Measurements from ENCODE around the gene CSNK1D.
"Not testable (repeated sequence)": the region's sequence is repeated elsewhere in the genome, so short reads cannot be mapped to it uniquely, and the experiment has no call there.

CSNK1D gene

GRCh38 chr17:82226146-82226808 lies 47.2 kb downstream of the CSNK1D start:
- no peak for DNase-seq

GRCh38 chr17:82225368-82226029 lies 48.0 kb downstream of the CSNK1D start:
- no peak for DNase-seq

DNA sequence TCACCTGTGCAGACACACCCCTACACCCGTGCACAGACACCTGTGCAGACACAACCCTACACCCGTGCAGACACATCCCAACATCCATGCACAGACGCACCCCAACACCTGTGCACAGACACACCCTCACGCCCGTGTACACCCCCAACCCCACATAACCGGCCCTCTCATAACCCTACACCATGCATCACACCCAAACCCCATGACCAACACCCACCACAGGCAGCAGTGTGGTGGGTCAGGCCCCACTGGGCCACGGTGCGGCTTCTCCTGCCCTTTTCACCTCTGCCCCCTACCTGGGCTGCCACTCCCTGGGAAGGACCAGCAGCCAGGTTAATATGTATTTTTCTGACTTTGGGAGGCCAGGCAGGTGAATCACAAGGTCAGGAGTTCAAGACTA lies 48.8 kb downstream of the CSNK1D start:
- DNase-seq = no peak

DNA sequence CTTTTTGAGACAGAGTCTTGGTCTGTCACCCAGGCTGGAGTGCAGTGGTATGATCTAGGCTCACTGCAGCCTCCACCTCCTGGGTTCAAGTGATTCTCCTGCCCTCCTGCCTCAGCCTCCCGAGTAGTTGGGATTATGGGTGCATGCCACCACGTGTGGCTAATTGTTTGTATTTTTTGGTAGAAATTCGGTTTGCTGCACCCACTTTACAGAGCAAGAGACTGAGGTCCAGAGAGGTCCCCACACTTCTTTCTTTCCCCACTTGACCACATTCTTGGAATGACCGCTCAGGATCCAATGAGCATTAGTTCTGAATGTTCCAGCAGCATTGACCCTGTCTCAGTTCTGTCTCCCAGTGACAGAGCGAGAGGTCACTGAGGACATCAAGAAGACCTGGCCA lies 50.0 kb downstream of the CSNK1D start:
- no peak for DNase-seq

GRCh38 chr17:82222816-82223215 lies 50.7 kb downstream of the CSNK1D start:
- no peak for DNase-seq

GRCh38 chr17:82221341-82221902 lies 52.1 kb downstream of the CSNK1D start:
- DNase-seq = no peak

GRCh38 chr17:82219753-82220709 lies 53.5 kb downstream of the CSNK1D start:
- DNase-seq = no peak

- DNase-seq = no peak
Measured at GRCh38 chr17:82219083-82219482, 54.4 kb downstream of the CSNK1D start.

DNA sequence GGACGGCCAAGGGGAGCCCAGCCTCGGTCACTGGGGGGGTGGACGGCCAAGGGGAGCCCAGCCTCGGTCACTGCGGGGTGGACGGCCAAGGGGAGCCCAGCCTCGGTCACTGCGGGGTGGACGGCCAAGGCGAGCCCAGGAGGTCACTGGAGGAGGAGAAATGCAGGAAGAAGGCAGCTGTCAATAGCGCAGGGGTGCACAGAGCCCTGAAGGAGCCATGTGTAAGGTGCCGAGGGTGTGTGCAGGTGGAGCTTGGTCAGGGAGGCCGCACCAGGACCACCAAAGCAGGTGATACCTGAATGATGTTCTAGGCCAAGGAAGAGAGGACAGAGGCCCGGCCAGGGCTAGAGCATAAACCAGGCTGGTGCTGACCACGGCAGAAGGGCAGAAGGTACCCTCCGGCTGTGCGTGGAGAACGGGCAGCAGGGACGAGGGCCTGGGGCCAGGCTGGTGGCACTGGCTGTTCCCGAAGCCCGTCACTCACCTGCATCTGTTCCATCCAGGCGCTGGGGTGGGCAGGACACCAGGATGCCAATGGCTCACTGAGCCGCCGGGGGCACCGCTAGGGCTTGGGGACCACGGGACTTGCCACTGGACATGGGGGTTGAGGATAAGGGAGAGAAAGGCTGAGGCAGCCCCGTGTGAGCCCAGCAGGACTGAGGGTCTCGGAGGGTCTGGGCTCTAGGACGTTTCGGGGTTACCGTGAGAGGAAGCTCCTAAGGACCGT lies 55.0 kb downstream of the CSNK1D start:
- no peak for DNase-seq

DNA sequence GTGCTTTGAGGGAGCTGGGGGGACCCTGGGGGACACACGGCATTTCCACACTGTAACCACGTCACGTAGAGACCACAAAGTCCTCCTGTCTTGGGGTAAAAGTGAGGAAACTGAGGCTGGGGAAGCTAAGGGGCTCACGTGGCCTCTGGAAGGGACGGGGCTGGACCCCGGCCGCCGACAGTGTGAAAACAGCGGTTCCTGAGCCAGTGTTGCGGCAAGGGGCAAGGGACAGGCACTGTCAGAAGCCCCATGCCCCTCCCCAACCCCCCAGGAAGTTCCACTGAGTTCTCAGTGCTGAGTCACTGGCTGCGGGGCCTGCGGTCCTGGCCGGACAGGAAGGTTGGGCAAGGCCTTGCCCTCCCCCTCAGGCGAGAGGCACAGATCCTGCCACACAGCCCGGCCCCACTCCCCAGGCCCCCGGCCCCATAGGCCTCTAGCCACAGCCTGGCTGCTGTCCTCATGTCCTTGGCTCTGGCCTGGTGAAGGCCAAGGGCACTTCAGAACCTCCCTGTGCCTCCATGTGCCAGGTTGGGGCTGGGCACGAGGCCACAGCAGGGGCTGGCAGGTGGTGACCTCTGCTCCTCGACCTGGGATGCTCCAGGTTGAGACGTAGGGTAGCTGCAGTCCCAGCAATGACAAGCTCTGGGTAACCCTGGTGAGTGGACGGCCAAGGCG lies 55.8 kb downstream of the CSNK1D start:
- DNase-seq = no peak

DNA sequence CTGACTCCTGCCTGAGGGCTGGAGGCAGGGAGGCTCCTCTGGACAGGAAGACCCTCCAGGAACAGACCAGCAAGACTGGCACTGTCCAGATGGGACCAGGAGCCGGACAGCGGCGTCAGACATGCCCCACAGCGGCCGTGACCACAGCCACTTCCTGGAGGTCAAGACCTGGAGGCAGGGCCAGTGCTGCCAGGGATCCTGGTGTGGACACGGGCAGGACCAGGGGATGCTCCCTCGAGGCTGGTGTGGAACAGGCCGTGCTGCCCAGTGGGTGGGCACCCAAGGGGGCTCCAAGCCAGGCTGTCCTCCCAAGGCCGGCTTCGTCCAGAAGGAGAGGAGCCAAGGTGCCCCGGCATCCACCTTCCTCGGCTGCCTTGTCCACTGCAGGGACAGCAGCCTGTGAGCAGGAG lies 56.4 kb downstream of the CSNK1D start:
- no peak for DNase-seq

- no peak for DNase-seq
Measured at GRCh38 chr17:82216301-82217119, 57.0 kb downstream of the CSNK1D start.

- no peak for DNase-seq
Measured at GRCh38 chr17:82215972-82216300, 57.6 kb downstream of the CSNK1D start.

GRCh38 chr17:82215095-82215971 lies 58.2 kb downstream of the CSNK1D start:
- no peak for DNase-seq

DNA sequence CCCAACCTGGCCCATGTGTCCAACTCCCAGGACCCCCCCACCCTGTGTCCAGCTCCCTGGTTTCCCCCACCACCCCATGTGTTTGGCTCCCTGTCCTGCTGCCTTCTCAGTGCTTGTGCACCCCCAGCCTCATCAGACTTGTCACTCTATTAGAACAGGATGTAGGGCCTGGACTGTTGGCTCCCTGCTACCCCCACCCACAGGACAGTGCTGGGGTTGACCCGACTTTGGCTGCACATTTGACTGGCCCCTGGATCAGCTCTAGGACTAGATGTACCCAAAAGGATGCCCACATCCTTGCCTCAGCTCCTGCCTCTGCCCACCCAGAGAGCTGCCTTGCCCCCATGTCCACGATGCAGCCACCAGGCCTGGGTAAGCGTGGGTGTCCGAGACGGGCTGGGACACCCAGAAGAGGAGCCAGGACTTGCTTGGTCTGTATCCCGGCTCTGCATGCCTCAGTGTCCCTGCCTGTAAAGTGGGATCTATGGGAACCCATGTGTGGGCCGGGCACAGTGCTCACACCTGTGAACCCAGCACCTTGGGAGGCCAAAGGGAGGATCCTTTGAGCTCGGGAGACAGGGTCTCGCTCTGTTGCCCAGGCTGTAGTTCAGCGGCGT lies 59.4 kb downstream of the CSNK1D start:
- no peak for DNase-seq

DNA sequence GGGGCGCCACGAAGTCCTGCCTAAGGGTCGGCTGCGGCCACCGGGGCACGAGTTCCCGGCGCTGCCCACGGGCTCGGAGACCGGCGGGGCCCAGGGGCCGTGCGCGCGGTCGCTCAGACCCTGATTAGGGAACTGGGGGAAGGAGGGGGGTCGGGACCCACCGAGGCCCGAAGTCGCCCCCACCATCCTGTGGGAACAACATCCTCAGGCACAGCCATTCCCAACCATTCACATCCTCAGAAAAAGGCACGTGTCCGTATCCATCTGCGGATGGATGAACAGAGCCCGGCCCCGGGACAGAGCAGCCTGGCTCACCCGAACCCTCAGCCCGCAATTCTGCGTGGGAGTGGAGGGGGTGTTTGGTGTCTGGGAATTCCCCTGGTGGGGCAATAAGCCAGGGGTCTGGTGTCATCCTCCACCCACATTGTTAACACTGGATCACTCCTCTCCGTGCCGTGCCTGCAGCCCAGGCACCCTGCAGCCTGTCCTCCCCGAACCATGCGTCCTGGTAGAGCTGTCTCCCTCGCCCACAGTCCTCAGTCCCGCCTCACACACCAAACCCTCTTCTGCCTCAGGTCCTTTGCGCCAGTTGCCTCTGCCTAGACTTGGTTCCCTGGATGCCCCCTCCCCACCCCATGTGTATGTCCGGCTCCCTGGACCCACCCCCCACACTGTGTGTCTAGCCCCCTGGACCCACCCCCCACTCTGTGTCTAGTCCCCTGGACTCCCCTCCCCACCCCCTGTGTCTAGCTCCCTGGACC lies 60.1 kb downstream of the CSNK1D start:
- DNase-seq = peak; percentile 39

DNA sequence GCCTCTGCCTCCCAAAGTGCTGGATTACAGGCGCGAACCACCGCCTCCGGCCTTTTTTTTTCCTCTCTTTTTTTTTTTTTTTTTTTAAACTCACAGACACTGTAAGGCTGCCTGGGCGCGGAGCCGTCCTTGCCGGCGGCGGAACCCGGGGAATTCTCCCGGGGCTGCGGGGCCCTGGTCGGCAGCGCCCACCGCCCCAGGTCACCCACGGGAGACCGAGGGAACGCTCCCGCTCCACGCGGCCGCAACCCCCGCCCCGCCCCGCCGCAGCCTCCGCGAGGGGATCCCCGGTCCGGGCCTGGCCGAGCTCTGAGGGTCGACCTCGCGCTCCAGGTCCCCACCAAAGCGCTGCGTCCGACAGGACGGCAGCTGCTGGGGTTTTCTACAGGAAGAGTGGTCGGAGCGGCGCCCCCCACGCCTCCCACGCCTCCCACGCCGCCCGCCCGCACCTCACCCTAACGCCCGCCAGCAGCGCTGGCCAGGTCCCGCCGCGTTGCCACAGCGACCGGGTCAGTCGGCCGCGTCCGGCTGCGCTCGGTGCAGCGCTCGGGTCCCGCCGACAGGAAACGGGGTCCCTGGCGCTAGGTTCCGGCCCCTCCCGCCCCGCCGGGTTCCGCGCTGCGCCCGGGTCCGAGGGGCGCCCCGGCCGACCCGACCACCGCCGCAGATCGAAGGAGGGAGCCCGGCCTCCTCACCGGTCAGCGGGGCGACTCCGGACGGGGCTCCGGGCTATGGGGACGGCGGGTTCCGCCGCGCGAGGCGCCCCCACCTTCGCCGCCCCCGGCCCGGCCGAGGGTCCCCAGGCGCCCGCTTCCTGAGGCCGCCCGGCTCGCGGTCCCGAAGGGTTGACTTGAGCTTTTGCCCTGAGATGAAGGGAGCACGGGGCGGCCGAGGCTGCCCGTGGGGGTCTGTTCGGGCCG lies 60.9 kb downstream of the CSNK1D start, which contains the start of gene CCDC57:
CCDC57 (minus strand) TSS at position 512 of the 920 bp plus-strand sequence. CDS start 10,898 bp downstream, outside the sequence.
- DNase-seq = peak; percentile 46

GRCh38 chr17:82210655-82211054 lies 62.8 kb downstream of the CSNK1D start:
- not testable (repeated sequence) for DNase-seq
